Urinary bladder (tissue), 4 donors: ENCODE results near the gene CLIP3. TPM values are rescaled to one million over a fixed set of nuclear protein-coding genes. Genes with fewer than 3 reads are reported as not detected.
"Not testable (repeated sequence)": the region's sequence is repeated elsewhere in the genome, so short reads cannot be mapped to it uniquely, and the experiment has no call there.

Source experiments
- DNase-seq: peaks from one replicate; pipeline ENCODE4 v3.0.0-alpha.2; 2015; ENCODE audit errors: extremely low spot score
- H3K27ac ChIP-seq: one replicate; pipeline ENCODE4 v1.5.1; 2013; ENCODE audit warnings: low read depth, mild to moderate bottlenecking, moderate library complexity
- H3K36me3 ChIP-seq: one replicate; pipeline ENCODE4 v1.6.1; 2013; ENCODE audit warnings: mild to moderate bottlenecking, moderate library complexity; ENCODE audit not compliant: insufficient read depth
- H3K4me1 ChIP-seq: one replicate; pipeline ENCODE4 v1.6.1; 2013; ENCODE audit warnings: mild to moderate bottlenecking, moderate library complexity; ENCODE audit not compliant: insufficient read depth
- H3K4me3 ChIP-seq: one replicate; pipeline ENCODE4 v1.5.1; 2013; ENCODE audit warnings: low read depth, low read length
- WGBS: extraction: QIAGEN DNeasy Blood & Tissue Kit; methylation state at CpG from one replicate; pipeline ENCODE4 v1.1.7; 2013; 5-methylcytosine and 5-hydroxymethylcytosine counted together
- polyA plus RNA-seq: library from polyadenylated mRNA; stranded (reverse); fragments of 200-250 nt; gene quantifications from one replicate; pipeline ENCODE4 v1.2.3, GENCODE V29; 2013
- total RNA-seq: library from RNA; depleted of rRNA; stranded (reverse); fragments of >200 nt; gene quantifications from one replicate; pipeline ENCODE4 v1.2.3, GENCODE V29; 2014
- donor health status: healthy with polysubstance abuse.
- donor health status: healthy.

Gene CLIP3, protein sequence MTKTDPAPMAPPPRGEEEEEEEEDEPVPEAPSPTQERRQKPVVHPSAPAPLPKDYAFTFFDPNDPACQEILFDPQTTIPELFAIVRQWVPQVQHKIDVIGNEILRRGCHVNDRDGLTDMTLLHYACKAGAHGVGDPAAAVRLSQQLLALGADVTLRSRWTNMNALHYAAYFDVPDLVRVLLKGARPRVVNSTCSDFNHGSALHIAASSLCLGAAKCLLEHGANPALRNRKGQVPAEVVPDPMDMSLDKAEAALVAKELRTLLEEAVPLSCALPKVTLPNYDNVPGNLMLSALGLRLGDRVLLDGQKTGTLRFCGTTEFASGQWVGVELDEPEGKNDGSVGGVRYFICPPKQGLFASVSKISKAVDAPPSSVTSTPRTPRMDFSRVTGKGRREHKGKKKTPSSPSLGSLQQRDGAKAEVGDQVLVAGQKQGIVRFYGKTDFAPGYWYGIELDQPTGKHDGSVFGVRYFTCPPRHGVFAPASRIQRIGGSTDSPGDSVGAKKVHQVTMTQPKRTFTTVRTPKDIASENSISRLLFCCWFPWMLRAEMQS
- 8.5 TPM for total RNA-seq
- 79.5 TPM for polyA plus RNA-seq

- Histone ChIP-seq H3K4me3 (peak within 1 kb of the TSS; percentile 83), H3K36me3 (no peaks in the 10 kb centered on the region), H3K4me1 (peaks cover 2% of the 10 kb centered on the region), H3K27ac (no peak within 1 kb of the TSS)
- peak; percentile 53 for DNase-seq
- 2% methylated on average over 51 of the region's 51 CpGs for WGBS
These were observed at the start of gene CLIP3 for GRCh38 chr19:36032251-36033104. Gene CLIP3 (minus strand): TSS chr19:36032873. CDS start chr19:36032357, 516 bp downstream.

DNA sequence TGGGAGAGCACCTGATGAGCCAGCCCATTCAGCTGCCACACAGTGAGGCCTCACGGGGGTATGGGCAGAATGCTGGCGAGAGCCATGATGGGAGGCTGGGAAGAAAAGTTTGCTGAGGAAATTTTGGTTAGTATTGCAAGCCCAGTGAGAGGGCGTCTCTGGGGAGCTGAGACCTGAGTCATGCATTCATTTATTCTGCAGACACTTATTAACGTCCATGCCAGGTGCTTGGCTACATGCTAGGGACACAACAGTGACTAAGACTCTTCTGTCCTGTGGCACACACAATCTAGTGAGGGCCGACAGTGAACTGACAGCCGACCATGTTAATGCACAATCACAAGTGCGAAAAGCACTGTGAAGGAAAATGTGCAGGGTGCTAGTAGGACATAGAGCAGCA is 49.2 kb upstream of the CLIP3 start:
- WGBS, result 95% methylated on average over 7 of the region's 7 CpGs
- Histone ChIP-seq H3K4me3 (no peak overlapping the region), H3K4me1 (no peaks in the 10 kb centered on the region), H3K27ac (no peak overlapping the region), H3K36me3 (no peaks in the 10 kb centered on the region)
- DNase-seq, result no peak

- Histone ChIP-seq H3K4me1 (no peaks in the 10 kb centered on the region), H3K36me3 (no peaks in the 10 kb centered on the region), H3K4me3 (no peak overlapping the region), H3K27ac (no peak overlapping the region)
- no peak for DNase-seq
- 82% methylated on average over 3 of the region's 3 CpGs for WGBS
These were observed 48.7 kb upstream of the CLIP3 start for GRCh38 chr19:36081385-36081784.

GRCh38 chr19:36079389-36079945 is 46.8 kb upstream of the CLIP3 start:
- Histone ChIP-seq H3K4me1 (no peaks in the 10 kb centered on the region), H3K4me3 (no peak overlapping the region), H3K27ac (no peak overlapping the region), H3K36me3 (no peaks in the 10 kb centered on the region)
- 94% methylated on average over 3 of the region's 3 CpGs for WGBS
- no peak for DNase-seq

- DNase-seq, result no peak
- Histone ChIP-seq H3K36me3 (no peaks in the 10 kb centered on the region), H3K4me1 (no peaks in the 10 kb centered on the region), H3K4me3 (no peak overlapping the region), H3K27ac (no peak overlapping the region)
- 91% methylated on average over 10 of the region's 10 CpGs for WGBS
These were observed 40.6 kb upstream of the CLIP3 start for GRCh38 chr19:36073121-36073876.

GRCh38 chr19:36072081-36072480 is 39.4 kb upstream of the CLIP3 start:
- Histone ChIP-seq H3K4me1 (no peaks in the 10 kb centered on the region), H3K36me3 (no peaks in the 10 kb centered on the region), H3K27ac (no peak overlapping the region), H3K4me3 (no peak overlapping the region)
- no peak for DNase-seq
- WGBS, result 90% methylated on average over 8 of the region's 8 CpGs

DNA sequence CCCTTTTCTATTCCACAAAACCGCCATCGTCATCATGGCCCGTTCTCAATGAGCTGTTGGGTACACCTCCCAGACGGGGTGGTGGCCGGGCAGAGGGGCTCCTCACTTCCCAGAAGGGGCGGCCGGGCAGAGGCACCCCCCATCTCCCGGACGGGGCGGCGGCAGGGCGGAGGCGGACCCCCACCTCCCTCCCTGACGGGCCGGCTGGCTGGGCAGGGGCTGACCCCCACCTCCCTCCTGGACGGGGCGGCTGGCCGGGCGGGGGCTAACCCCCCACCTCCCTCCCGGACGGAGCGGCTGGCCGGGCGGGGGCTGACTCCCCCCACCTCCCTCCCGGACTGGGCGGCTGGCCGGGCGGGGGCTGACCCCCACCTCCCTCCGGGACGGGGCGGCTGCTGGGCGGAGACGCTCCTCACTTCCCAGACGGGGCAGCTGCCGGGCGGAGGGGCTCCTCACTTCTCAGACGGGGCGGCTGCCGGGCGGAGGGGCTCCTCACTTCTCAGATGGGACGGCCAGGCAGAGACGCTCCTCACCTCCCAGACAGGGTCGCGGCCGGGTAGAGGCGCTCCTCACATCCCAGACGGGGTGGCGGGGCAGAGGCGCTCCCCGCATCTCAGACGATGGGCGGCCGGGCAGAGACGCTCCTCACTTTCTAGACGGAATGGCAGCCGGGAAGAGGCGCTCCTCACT is 36.3 kb upstream of the CLIP3 start:
- H3K36me3 ChIP-seq, H3K4me3 ChIP-seq, H3K27ac ChIP-seq, H3K4me1 ChIP-seq, DNase-seq: not testable (repeated sequence)
- 96% methylated on average over 54 of the region's 57 CpGs for WGBS

DNA sequence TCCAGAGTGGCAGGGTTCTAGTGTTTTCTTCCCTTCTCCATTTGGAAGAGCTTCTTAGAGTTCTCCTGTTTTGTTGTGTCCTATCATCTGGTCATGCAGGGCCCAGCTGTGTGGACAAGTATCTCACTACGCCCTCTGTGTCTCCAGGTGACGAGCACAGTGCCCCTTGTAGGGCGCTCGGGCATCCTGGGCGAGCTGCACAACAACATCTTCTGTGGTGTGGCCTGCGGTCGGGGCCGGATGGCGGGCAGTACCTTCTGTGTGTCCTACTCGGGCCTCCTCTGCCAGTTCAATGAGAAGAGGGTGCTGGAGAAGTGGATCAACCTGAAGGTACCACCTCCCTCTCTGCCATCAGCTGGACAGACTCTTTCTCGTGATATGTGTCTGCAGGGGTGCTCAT is 35.0 kb upstream of the CLIP3 start:
- H3K4me1 ChIP-seq, result no peaks in the 10 kb centered on the region
- DNase-seq, result no peak
- no peak overlapping the region for H3K27ac ChIP-seq
- no peak overlapping the region for H3K4me3 ChIP-seq
- no peaks in the 10 kb centered on the region for H3K36me3 ChIP-seq
- 93% methylated on average over 11 of the region's 11 CpGs for WGBS

DNA sequence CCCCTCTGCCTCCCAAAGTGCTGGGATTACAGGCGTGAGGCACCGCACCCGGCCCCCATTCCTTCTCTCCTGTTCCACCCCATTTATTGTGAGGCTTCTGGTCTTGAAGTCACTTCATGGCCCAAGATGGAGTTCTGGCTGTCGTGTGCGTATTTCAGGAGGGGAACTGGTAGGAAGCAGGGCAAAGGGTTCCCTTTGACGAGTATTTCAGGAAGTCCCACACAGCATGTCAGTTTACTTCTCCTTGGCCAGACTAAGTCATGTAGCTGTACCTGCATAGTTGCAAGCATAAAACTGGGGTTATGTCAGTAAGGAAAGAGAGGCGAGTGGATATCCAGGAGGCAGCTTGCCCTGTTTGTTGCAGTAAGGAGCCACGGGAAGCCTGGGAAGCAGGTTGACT is 32.2 kb upstream of the CLIP3 start:
- H3K36me3 ChIP-seq, result no peaks in the 10 kb centered on the region
- H3K4me1 ChIP-seq, result no peaks in the 10 kb centered on the region
- H3K27ac ChIP-seq, result no peak overlapping the region
- H3K4me3 ChIP-seq, result no peak overlapping the region
- 94% methylated on average over 8 of the region's 8 CpGs for WGBS
- no peak for DNase-seq

GRCh38 chr19:36061367-36061766 is 28.7 kb upstream of the CLIP3 start:
- 97% methylated on average over 2 of the region's 2 CpGs for WGBS
- no peaks in the 10 kb centered on the region for H3K4me1 ChIP-seq
- H3K27ac ChIP-seq, result no peak overlapping the region
- H3K4me3 ChIP-seq, result no peak overlapping the region
- DNase-seq, result no peak
- H3K36me3 ChIP-seq, result no peaks in the 10 kb centered on the region

- 79% methylated on average over 4 of the region's 4 CpGs for WGBS
- Histone ChIP-seq H3K4me1 (no peaks in the 10 kb centered on the region), H3K27ac (no peak overlapping the region), H3K36me3 (no peaks in the 10 kb centered on the region), H3K4me3 (no peak overlapping the region)
- DNase-seq, result no peak
These were observed 27.8 kb upstream of the CLIP3 start for GRCh38 chr19:36060430-36060829.

- DNase-seq, result no peak
- WGBS, result 78% methylated on average over 6 of the region's 6 CpGs
- no peak overlapping the region for H3K27ac ChIP-seq
- H3K4me3 ChIP-seq, result no peak overlapping the region
- no peaks in the 10 kb centered on the region for H3K4me1 ChIP-seq
- no peaks in the 10 kb centered on the region for H3K36me3 ChIP-seq
These were observed 26.7 kb upstream of the CLIP3 start for GRCh38 chr19:36059180-36059910.
